ENCODE data around the gene TET1. TPM values are rescaled to one million over a fixed set of nuclear protein-coding genes. Genes with fewer than 3 reads are reported as not detected.

The TET1 gene
- total RNA-seq, 1 experiment from 2014 or later: 2.7 TPM

GRCh38 chr10:68559841-68560185, 324 bp upstream of the TET1 start:
- peak overlapping the region; percentile 98 for H2AFZ ChIP-seq (ENCODE audit: low read depth, low read length, poor library complexity, severe bottlenecking)
- no peaks in the 10 kb centered on the region for H4K20me1 ChIP-seq (ENCODE audit: insufficient read depth)
- ChIA-PET RAD21 (ENCODE audit: low non-redundant PET in 1 of 2, low total read pairs in 2 of 2, uncharacterized antibody in 2 of 2, unreplicated experiment in 2 of 2) (no interaction called here), CTCF (interaction anchor here (1.9 kb wide), 1 partner anchor 9 kb away, joined by 8 read pairs; no protein-coding TSS in a partner anchor), POLR2A (interaction anchor here (1.0 to 2.5 kb wide), 3 partner anchors 9 to 40 kb away, joined by 3 to 12 read pairs (median 4); no protein-coding TSS in a partner anchor)
- H3K4me1 ChIP-seq (ENCODE audit: control insufficient read depth in 1 of 2, insufficient read depth in 2 of 2, low read length in 2 of 2): peaks cover 0 to 19% of the 10 kb centered on the region in 2 experiments; a peak in 3 of 4 replicates
- ATAC-seq (peak; percentile 35), DNase-seq (ENCODE audit: low read depth, low spot score) (peak; percentile 8)
- intact Hi-C loops (cut with micrococcal nuclease): loop anchor here (1.0 kb wide), 1 partner anchor 40 kb away; no protein-coding TSS in a partner anchor
- H3K27me3 ChIP-seq (ENCODE audit: insufficient read depth, low read length): no peaks in the 10 kb centered on the region
- H3K9ac ChIP-seq (ENCODE audit: low read length): peak overlapping the region; percentile 76
- H3K4me2 ChIP-seq (ENCODE audit: low read length): peak overlapping the region; percentile 87
- no peaks in the 10 kb centered on the region for H3K79me2 ChIP-seq (ENCODE audit: insufficient read depth, low read length)
- H3K4me3 ChIP-seq (replicated peaks in 1 of 2; ENCODE audit: low read depth in 1 of 2, low read length in 2 of 2): peak overlapping the region; percentile 68 to 82
- no peaks in the 10 kb centered on the region for H3K9me3 ChIP-seq (ENCODE audit: control insufficient read depth in 1 of 2, insufficient read depth in 1 of 2, low read depth in 1 of 2, low read length in 2 of 2)
- H3K27ac ChIP-seq (ENCODE audit: low read depth, low read length): no peak overlapping the region
- H3K9me2 ChIP-seq (ENCODE audit: insufficient read depth): no peaks in the 10 kb centered on the region
- BruUV-seq (replicated peaks): no TSS peak
- TF ChIP-seq ZFX (IDR thresholded peaks at IDR 0.05): no peak
- peak; percentile 27; the same call in 1 of the 2 replicates for TF ChIP-seq JUND (IDR thresholded peaks at IDR 0.05)
- no peak for TF ChIP-seq POLR2AphosphoS5 (IDR thresholded peaks at IDR 0.05; ENCODE audit: low read depth, low read length)
- peak; percentile 78 for TF ChIP-seq CEBPB (IDR thresholded peaks at IDR 0.05; ENCODE audit: low read depth)
- TF ChIP-seq YY1 (IDR thresholded peaks at IDR 0.05; ENCODE audit: extremely low read depth, insufficient replicate concordance, low read depth, low read length): no peak
- 0 out of 2 replicates have a peak, but pooled peaks have one; percentile 37 for TF ChIP-seq CBX3 (IDR thresholded peaks at IDR 0.05; ENCODE audit: low read depth)
- TF ChIP-seq MAX (IDR thresholded peaks at IDR 0.05): peak; percentile 34; the same call in 1 of the 2 replicates
- TF ChIP-seq ZNF274 (IDR thresholded peaks at IDR 0.05; ENCODE audit: low read depth, low read length): no peak
- H3K36me3 ChIP-seq (ENCODE audit: control insufficient read depth in 1 of 2, insufficient read depth in 2 of 2, low read length in 2 of 2): no peaks in the 10 kb centered on the region

Data from HCT116 (cell line).